Omental fat pad (tissue), 4 donors: Measurements from ENCODE around the gene STAT1. TPM values are rescaled to one million over a fixed set of nuclear protein-coding genes. Genes with fewer than 3 reads are reported as not detected.

ENCODE experiments used
- ATAC-seq: fragments of 150-250 bp; one replicate; pipeline ENCODE4 v1.9.1; 2016; ENCODE audit warnings: mild to moderate bottlenecking, moderate library complexity; ENCODE audit not compliant: low FRiP score
- DNase-seq: peaks from one replicate; pipeline ENCODE4 v3.0.0-alpha.2; 2019; ENCODE audit warnings: low spot score
- total RNA-seq, 4 donors: library from RNA; depleted of rRNA; stranded (reverse); fragments of >200 nt; gene quantifications; one replicate each; pipeline ENCODE4 v1.1.0, GENCODE V29; 2016
- TF ChIP-seq, protein P1 (sequence below), 3 donors: fragments of 450-650 bp; IDR thresholded peaks; one replicate each; pipeline ENCODE4 v1.5.1; 2016 to 2017; ENCODE audit warnings: antibody characterized with exemption in 3 of 3, mild to moderate bottlenecking in 3 of 3, moderate library complexity in 2 of 3

The STAT1 gene
- total RNA-seq, 4 donors from 2014 or later = 63.5 to 161 (median 95.1) TPM

DNA sequence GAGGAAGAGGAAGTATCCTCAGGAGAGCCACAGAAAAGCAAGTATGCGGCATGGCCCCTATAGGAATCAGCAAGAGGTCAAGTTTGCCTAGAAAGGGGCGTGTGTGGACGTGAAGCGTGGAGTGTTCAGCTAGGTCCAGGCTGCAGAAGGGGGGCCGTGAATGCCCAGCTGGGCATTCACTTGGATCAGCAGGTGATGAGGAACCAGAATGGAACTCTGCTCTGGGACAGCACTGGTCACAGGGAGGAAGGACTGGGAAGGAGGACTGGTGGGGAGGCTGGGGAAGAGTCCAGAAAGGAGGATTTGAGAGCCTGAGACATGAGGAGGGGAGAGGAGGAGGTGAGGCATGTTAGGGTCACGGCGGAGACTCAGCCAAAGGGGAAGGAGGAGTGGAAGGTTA lies 19.8 kb downstream of the STAT1 start:
- DNase-seq (no peak), ATAC-seq (no peak)
- TF ChIP-seq, protein P1, sequence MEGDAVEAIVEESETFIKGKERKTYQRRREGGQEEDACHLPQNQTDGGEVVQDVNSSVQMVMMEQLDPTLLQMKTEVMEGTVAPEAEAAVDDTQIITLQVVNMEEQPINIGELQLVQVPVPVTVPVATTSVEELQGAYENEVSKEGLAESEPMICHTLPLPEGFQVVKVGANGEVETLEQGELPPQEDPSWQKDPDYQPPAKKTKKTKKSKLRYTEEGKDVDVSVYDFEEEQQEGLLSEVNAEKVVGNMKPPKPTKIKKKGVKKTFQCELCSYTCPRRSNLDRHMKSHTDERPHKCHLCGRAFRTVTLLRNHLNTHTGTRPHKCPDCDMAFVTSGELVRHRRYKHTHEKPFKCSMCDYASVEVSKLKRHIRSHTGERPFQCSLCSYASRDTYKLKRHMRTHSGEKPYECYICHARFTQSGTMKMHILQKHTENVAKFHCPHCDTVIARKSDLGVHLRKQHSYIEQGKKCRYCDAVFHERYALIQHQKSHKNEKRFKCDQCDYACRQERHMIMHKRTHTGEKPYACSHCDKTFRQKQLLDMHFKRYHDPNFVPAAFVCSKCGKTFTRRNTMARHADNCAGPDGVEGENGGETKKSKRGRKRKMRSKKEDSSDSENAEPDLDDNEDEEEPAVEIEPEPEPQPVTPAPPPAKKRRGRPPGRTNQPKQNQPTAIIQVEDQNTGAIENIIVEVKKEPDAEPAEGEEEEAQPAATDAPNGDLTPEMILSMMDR (IDR thresholded peaks at IDR 0.05) = no peak

DNA sequence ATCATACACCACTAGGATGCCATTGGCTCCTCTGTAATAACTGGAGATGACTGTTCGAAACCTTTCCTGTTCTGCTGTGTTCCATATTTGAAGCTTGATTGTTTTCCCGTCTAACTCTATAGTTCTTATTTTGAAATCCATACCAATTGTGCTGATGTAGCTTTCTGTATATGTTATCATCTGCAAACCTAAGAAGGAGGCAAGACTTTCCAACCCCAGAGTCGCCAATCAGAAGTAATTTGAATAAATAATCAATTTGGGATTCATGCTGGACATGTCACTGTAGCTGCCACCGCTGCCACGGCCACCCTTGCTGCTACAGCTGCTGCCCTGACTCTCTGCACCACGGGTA lies 20.7 kb downstream of the STAT1 start:
- DNase-seq (no peak), ATAC-seq (no peak)
- TF ChIP-seq, protein P1 (IDR thresholded peaks at IDR 0.05) = no peak

DNA sequence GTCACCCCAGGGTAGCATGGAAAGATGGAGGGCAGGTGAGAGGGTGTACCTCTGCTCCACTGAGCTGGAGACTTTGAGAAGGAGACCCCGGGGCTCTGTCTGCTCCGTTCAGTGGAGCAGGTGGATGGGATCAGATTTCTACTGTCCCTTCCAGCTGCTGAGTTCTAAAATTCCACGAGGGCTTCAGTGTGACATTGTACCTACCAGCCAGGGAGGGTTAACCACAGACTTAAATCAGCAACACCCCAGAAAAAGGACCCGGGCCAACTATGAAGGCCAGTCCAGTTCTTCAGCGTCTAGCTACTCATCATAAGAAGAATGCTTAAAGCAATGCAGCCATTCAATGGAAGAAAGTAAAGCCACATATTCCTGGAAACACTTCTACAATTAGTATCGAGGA lies 23.8 kb downstream of the STAT1 start:
- ATAC-seq = no peak
- TF ChIP-seq, protein P1 (IDR thresholded peaks at IDR 0.05) = no peak
- DNase-seq = no peak

DNA sequence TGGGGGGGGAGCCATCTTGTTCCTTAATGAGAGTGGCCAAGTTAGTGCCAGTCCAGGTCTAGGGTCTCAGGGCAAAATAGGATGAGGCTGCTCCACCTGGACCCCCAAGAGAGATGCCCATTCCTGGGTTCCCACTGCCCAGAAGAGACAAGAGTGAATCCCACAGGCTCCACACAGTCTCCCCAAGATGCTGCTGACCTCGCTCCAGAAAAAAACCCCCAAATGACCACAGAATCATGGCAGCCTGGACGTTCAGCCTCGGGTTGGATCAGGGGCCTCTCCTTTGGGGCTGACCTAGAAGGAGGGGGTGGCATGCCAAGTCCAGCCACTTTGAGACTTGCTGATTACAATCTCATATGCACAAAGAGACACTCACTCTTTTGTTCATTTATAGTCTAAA lies 25.1 kb downstream of the STAT1 start:
- TF ChIP-seq, protein P1 (IDR thresholded peaks at IDR 0.05) = no peak
- ATAC-seq (no peak), DNase-seq (no peak)

DNA sequence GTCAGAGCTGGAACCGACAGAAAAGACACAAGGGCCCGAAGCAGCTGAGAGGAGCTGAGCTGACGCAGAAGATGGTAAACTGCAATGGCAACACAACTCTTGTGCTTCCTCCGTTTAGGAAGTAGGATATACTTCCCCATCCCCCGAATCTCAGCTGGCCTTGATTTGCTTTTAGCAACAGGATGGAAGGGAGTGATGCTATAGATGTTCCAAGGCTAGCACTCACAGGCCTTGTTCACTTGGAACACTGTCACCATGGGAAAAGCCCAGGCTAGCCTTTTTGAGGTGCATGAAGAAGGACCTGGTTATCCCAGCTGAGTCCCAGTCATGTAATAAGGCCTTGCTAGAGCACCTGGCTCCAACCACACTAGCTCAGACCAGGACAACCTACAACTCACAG lies 26.0 kb downstream of the STAT1 start:
- TF ChIP-seq, protein P1 (IDR thresholded peaks at IDR 0.05) = no peak
- ATAC-seq = no peak
- no peak for DNase-seq

DNA sequence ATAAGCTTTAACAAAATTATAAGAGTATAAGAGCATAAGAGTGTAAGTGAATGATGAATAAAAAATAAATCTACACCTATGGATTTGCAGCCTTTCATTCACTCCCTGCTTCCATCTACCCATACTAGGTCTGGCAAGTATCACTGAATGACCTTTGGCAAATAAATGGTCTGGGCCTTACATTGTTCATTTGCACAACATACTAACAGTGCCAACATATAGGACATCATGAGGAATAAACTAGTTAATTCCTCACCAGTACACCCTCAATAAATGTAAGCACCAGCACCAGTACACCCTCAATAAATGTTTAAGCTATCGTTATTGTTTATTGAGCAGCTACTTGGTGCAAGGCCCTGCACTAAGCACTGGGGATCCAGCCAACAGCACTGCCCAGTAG lies 26.9 kb downstream of the STAT1 start:
- ATAC-seq = no peak
- TF ChIP-seq, protein P1 (IDR thresholded peaks at IDR 0.05) = no peak
- DNase-seq = no peak

DNA sequence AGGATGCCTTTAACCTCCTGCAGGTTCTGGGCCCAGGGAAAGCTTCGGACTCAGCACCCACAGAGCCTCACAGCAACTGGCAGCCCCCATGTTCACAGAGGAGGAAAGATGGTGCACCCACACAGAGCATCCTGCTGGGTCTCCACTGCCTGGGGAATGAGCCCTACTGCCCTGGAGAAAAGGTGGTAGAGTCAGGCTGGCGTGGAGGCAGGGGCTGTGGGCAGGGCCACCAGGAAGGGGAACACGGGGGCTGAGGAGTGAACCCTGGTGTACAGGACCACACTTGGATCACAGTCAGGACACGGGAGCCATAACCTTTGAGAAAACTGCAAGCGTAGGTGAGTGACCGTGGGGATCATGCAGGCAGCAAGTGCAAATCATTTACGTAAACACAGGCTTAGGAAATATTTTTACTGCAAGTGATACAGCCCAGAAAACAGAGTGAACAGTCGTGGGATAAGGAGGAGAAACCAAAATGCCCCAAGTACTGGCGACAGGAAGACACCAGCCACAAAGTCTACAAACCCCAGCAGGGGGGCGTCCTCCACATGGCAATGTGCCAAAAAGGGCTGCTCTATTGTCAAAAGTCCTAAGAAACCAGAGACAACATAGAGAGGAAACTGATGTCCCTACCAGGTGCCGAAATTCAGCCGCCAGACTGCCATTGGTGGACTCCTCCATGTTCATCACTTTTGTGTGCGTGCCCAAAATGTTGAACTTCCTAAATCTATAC lies 27.6 kb downstream of the STAT1 start:
- ATAC-seq = no peak
- no peak for DNase-seq
- TF ChIP-seq, protein P1 (IDR thresholded peaks at IDR 0.05) = no peak
